SHP77 (cell line): ENCODE data around the gene KPNA3.
A peak's percentile ranks its signal among the peaks of the same experiment; 100 is the strongest.
"Not testable (repeated sequence)": the region's sequence is repeated elsewhere in the genome, so short reads cannot be mapped to it uniquely, and the experiment has no call there.

ENCODE experiments used
- DNase-seq, 2 experiments: peaks; one replicate each; lab custom pipeline; 2025; lab: John Stamatoyannopoulos, UW

KPNA3 gene, protein sequence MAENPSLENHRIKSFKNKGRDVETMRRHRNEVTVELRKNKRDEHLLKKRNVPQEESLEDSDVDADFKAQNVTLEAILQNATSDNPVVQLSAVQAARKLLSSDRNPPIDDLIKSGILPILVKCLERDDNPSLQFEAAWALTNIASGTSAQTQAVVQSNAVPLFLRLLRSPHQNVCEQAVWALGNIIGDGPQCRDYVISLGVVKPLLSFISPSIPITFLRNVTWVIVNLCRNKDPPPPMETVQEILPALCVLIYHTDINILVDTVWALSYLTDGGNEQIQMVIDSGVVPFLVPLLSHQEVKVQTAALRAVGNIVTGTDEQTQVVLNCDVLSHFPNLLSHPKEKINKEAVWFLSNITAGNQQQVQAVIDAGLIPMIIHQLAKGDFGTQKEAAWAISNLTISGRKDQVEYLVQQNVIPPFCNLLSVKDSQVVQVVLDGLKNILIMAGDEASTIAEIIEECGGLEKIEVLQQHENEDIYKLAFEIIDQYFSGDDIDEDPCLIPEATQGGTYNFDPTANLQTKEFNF

GRCh38 chr13:49792550-49793324 lies at the start of gene KPNA3:
Gene KPNA3 (minus strand): TSS chr13:49792682. CDS start chr13:49792506, 176 bp downstream.
- DNase-seq: peak; percentile 86 to 87

DNA sequence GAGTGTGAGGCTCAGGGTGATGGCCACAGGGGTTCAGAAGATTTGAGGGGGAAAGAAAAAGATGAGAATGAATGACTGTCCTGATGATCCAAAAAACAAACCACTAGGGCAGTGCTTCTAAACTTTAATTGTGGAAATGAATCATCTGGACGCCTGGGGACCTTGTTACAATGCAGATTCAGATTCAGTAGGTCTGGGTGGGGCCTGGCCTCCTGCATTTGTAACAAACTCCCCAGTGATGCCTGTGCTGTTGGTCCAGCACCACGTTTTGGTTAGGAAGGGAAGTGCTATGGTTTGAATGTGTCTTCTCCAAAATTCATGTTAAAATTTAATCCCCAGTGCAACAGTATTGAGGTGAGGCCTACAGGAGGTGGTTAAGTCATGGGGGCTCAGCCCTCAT lies 49.5 kb upstream of the KPNA3 start:
- no peak for DNase-seq

DNA sequence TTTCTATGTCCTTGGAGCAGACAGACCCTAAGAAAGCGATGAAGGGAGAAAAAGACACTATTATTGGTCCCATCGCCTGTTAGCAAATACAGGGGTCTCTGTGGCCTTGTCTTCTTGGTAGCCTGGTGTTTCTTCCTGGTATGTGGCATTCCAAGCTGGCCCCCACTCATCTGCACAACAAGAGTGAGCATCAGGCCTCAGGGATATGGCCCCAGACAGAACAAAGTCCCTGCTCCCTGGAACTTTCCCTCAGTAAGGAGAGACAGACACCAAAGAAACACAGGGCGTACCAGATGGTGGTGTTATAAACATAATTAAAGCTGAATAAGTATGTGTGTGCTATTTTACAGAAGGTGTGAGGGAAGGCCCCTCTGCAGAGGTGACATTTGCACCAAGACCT lies 48.2 kb upstream of the KPNA3 start:
- DNase-seq: no peak

DNA sequence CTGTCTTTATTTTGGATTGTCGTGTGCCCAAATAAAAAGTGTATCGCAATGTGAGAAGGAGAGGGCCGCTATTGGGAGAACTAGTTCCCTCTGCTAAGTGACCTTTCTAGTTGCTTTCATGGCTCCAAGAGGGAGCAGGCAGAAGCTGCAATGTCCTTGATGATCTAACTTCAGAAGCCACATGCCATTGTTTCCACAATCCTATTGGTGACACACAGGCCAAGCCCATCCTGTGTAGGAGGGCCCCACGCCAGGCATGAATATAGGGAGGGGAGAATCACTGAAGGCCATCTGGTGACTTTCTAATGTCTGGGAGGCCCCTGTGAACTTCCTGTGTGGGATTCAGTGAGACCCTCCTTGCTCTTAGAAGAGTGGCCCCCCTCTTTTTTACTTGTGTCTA lies 47.8 kb upstream of the KPNA3 start:
- DNase-seq: no peak

DNA sequence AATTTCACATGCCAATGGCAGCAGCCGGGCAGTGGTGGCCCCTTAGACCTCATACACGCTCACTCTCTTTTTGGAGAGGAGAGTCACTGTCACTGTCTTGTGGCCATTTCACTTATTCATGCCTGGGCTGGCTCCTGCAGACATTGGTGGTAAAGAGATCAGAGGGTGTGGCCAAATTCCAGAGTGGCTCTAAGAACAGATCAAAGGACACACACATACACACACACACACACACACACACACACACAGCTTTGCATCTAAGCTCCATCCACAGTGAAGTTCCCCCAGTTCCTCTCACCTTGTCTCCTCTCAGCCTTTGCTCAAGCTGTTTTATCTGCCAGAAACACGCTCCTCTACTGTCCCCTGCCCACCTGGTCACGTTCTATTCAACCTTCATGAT lies 46.5 kb upstream of the KPNA3 start:
- DNase-seq: no peak

DNA sequence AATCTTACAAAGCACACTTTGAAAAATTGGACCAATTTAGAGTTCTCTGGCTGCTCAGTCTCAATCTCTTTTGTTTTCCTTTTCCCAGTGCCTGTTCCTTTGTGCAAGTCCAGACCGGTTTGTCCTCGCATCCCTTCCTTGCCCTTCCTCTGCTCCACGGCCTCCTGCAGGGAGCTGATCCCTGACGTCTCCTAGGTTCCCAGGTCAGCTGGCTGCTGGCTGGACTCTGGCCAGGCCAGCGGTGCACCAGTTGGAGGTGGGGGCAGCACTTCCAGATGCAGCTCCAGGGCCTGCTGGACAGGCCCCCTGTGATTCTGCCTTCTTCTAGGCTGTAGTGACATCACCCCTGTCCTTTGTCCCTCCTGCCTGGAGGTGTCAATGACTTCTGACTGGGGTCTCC lies 44.0 kb upstream of the KPNA3 start:
- no peak for DNase-seq

- DNase-seq: no peak
Observed at GRCh38 chr13:49833402-49833801, 40.9 kb upstream of the KPNA3 start.

- no peak for DNase-seq
Observed at GRCh38 chr13:49831455-49831854, 39.0 kb upstream of the KPNA3 start.

DNA sequence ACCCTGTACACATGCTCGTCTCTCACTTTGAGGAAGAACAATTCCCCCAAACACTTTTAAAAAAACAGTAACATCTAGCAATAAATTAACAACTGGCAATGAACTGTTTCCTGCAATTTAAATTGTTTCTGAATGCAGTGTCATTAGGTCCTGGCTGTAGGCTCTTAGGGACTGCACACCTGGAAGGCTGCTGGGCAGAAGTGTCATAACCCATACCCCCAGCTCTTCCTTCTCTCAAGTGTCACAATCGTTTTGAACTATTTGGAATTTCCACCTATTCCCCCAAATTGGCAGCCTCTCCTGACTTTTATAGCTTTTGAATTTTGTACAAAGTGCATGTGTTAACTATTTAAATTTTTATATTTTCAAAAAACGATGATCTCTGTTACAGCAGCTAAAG lies 38.2 kb upstream of the KPNA3 start:
- no peak for DNase-seq

GRCh38 chr13:49829715-49830114 lies 37.2 kb upstream of the KPNA3 start:
- DNase-seq: no peak

DNA sequence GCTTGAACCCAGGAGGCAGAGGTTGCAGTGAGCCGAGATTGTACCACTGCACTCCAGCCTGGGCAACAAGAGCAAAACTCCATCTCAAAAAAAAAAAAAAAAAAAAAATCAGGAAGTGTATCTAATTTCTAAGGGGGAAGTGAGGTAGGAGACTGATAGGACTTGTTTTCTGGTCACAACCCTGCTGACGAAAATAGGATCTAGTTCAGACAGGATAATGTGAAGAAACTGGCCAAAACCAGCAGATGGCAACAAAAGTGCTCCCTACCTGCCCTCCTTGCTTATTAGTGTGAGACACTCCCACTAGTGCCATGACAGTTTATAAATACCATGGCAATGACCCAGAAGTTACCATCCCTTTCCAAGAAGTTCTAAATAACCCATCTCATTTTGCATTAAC lies 36.0 kb upstream of the KPNA3 start:
- DNase-seq: no peak

- DNase-seq: no peak
Observed at GRCh38 chr13:49827891-49828290, 35.4 kb upstream of the KPNA3 start.

- no peak for DNase-seq
Observed at GRCh38 chr13:49827336-49827735, 34.9 kb upstream of the KPNA3 start.

GRCh38 chr13:49821216-49822009 lies 28.9 kb upstream of the KPNA3 start:
- DNase-seq: no peak

DNA sequence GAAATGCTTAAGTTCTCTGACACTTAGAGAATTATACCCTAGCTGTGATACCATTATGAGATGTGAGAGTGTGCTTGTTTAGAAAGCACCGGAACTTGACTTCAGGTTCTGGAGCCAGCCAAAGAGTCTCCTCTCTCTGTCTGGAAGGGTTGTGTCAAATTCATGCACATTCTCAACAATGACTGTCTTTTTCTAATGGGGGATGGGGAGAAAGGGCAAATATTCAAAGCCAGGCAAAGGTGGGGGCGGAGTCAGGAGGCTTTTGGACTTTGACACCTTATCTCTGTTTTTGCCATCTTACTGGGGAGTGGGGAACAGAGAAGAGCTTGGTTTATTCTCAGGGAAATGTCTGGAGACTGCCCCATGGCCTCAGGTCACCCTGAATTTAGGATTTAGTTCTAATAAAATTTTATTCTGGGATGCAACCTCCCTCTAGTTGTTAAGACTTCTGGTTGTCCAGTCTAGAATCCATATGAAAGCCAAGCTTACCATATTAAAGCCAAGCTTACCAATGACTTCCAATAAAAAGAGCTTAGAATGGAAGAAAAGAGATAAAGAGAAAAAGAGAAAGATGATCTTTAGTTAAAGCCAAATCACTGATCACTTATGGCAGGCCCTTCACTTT lies 28.2 kb upstream of the KPNA3 start:
- DNase-seq: no peak

DNA sequence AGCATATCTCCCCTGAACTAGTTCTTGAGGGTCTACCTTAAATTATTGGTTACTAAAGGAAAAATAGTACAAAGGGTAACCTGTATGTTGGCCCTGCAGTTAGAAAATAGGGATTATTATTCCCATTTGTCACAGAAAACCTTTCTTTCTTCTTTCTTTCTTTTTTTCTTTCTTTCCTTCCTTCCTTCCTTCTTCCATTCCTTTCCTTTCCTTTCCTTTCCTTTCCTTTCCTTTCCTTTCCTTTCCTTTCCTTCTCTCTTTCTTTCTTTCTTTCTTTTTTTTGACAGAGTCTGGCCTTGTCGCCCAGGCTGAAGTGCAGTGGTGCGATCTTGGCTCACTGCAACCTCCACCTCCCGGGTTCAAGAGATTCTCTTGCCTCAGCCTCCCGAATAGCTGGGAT lies 23.6 kb upstream of the KPNA3 start:
- DNase-seq: not testable (repeated sequence)

- DNase-seq: no peak
Observed at GRCh38 chr13:49814551-49815270, 22.2 kb upstream of the KPNA3 start.

- no peak for DNase-seq
Observed at GRCh38 chr13:49812812-49813211, 20.3 kb upstream of the KPNA3 start.

- no peak for DNase-seq
Observed at GRCh38 chr13:49811527-49811908, 19.0 kb upstream of the KPNA3 start.

GRCh38 chr13:49810567-49811526 lies 18.4 kb upstream of the KPNA3 start:
- no peak for DNase-seq
